B cell (primary cell): ENCODE measurements around the gene KNSTRN.

Source experiments
- CTCF ChIP-seq: fragments of 200-600 bp; IDR thresholded peaks from one replicate; pipeline ENCODE4 v1.8.0; 2022; ENCODE audit warnings: antibody characterized with exemption, mild to moderate bottlenecking
- EZH2 ChIP-seq: IDR thresholded peaks from 2 replicates; pipeline ENCODE4 v1.6.1; 2012; ENCODE audit warnings: borderline replicate concordance, low read depth, mild to moderate bottlenecking, moderate library complexity, low read length; ENCODE audit not compliant: insufficient read depth, poor library complexity, severe bottlenecking

- TF ChIP-seq CTCF (no peak), EZH2 (no peak)
These were observed 33.5 kb downstream of the KNSTRN start for GRCh38 chr15:40416056-40416455.
